ENCODE measurements around the gene IP6K2.

DNA sequence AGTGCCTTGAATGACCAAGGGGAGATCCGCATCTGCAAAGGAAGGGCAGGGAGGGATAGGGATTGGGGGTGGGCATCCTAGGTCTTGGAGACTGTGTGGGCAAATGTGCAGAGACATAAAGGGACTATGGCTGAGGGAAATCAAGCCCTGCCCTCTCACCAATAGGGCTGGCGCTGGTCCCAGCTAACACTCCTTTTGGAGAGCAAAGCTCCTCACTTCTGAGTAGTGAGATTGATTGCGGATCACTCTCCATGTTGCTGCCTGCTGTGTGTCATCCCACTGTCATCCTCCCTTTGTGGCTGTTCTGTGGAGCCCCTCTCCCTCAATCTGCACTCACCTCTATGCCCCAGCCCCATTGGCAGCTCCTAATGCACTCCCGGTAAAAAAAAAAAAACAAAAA, 52.1 kb downstream of the IP6K2 start:
- TF ChIP-seq, protein P1, sequence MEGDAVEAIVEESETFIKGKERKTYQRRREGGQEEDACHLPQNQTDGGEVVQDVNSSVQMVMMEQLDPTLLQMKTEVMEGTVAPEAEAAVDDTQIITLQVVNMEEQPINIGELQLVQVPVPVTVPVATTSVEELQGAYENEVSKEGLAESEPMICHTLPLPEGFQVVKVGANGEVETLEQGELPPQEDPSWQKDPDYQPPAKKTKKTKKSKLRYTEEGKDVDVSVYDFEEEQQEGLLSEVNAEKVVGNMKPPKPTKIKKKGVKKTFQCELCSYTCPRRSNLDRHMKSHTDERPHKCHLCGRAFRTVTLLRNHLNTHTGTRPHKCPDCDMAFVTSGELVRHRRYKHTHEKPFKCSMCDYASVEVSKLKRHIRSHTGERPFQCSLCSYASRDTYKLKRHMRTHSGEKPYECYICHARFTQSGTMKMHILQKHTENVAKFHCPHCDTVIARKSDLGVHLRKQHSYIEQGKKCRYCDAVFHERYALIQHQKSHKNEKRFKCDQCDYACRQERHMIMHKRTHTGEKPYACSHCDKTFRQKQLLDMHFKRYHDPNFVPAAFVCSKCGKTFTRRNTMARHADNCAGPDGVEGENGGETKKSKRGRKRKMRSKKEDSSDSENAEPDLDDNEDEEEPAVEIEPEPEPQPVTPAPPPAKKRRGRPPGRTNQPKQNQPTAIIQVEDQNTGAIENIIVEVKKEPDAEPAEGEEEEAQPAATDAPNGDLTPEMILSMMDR (IDR thresholded peaks at IDR 0.05): no peak
- TF ChIP-seq POLR2A (IDR thresholded peaks at IDR 0.05): no peak

All from testis (tissue), 2 donors.